ENCODE measurements around the gene LGALS1.
"Not testable (repeated sequence)": the region's sequence is repeated elsewhere in the genome, so short reads cannot be mapped to it uniquely, and the experiment has no call there.

The LGALS1 gene

GRCh38 chr22:37655252-37655563, 20.2 kb upstream of the LGALS1 start:
- TF ChIP-seq, protein P1, sequence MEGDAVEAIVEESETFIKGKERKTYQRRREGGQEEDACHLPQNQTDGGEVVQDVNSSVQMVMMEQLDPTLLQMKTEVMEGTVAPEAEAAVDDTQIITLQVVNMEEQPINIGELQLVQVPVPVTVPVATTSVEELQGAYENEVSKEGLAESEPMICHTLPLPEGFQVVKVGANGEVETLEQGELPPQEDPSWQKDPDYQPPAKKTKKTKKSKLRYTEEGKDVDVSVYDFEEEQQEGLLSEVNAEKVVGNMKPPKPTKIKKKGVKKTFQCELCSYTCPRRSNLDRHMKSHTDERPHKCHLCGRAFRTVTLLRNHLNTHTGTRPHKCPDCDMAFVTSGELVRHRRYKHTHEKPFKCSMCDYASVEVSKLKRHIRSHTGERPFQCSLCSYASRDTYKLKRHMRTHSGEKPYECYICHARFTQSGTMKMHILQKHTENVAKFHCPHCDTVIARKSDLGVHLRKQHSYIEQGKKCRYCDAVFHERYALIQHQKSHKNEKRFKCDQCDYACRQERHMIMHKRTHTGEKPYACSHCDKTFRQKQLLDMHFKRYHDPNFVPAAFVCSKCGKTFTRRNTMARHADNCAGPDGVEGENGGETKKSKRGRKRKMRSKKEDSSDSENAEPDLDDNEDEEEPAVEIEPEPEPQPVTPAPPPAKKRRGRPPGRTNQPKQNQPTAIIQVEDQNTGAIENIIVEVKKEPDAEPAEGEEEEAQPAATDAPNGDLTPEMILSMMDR (IDR thresholded peaks at IDR 0.05; ENCODE audit: borderline replicate concordance, extremely low read depth, low read length, poor library complexity, severe bottlenecking), result no peak
- no peak for TF ChIP-seq EZH2 (IDR thresholded peaks at IDR 0.05; ENCODE audit: borderline replicate concordance, low read depth, low read length, severe bottlenecking)
- H3K4me2 ChIP-seq (ENCODE audit: insufficient read depth, low read length), result no peak overlapping the region
- H3K9me3 ChIP-seq (ENCODE audit: insufficient read depth, low read length, severe bottlenecking), result no peaks in the 10 kb centered on the region
- H2AFZ ChIP-seq (ENCODE audit: low read depth, low read length), result no peak overlapping the region
- H3K79me2 ChIP-seq (ENCODE audit: insufficient read depth, low read length), result peaks cover 22% of the 10 kb centered on the region
- DNase-seq (no peak), ATAC-seq (ENCODE audit: insufficient read depth, low read depth) (no peak)
- H3K4me3 ChIP-seq (ENCODE audit: low read depth in 1 of 2, low read length in 2 of 2), result no peak overlapping the region
- H4K20me1 ChIP-seq (ENCODE audit: insufficient read depth, low read length), result peaks cover 12% of the 10 kb centered on the region
- H3K27ac ChIP-seq (ENCODE audit: low read length), result no peak overlapping the region
- no peak overlapping the region for H3K9ac ChIP-seq (ENCODE audit: low read depth, low read length)
- peaks cover 15% of the 10 kb centered on the region; the same call in 1 of the 2 replicates for H3K36me3 ChIP-seq (ENCODE audit: insufficient read depth, low read length)
- peaks cover 20% of the 10 kb centered on the region for H3K4me1 ChIP-seq (ENCODE audit: insufficient read depth, low read length)
- H3K27me3 ChIP-seq (ENCODE audit: insufficient read depth, low read length, poor library complexity), result no peaks in the 10 kb centered on the region

GRCh38 chr22:37656583-37656982, 18.9 kb upstream of the LGALS1 start:
- H2AFZ ChIP-seq (ENCODE audit: low read depth, low read length); H3K9ac ChIP-seq (ENCODE audit: low read depth, low read length); DNase-seq; ATAC-seq (ENCODE audit: insufficient read depth, low read depth); H3K4me2 ChIP-seq (ENCODE audit: insufficient read depth, low read length); H3K9me3 ChIP-seq (ENCODE audit: insufficient read depth, low read length, severe bottlenecking); H3K27ac ChIP-seq (ENCODE audit: low read length); H3K27me3 ChIP-seq (ENCODE audit: insufficient read depth, low read length, poor library complexity); H3K4me3 ChIP-seq (ENCODE audit: low read depth in 1 of 2, low read length in 2 of 2): not testable (repeated sequence)
- Histone ChIP-seq H3K79me2 (ENCODE audit: insufficient read depth, low read length) (peaks cover 36% of the 10 kb centered on the region), H4K20me1 (ENCODE audit: insufficient read depth, low read length) (peaks cover 26% of the 10 kb centered on the region), H3K4me1 (ENCODE audit: insufficient read depth, low read length) (peaks cover 34% of the 10 kb centered on the region), H3K36me3 (ENCODE audit: insufficient read depth, low read length) (peaks cover 23% of the 10 kb centered on the region)

- no peaks in the 10 kb centered on the region for H3K27me3 ChIP-seq (ENCODE audit: insufficient read depth, low read length, poor library complexity)
- H3K4me1 ChIP-seq (ENCODE audit: insufficient read depth, low read length), result peaks cover 42% of the 10 kb centered on the region
- peak overlapping the region; percentile 95 for H2AFZ ChIP-seq (ENCODE audit: low read depth, low read length)
- DNase-seq (no peak), ATAC-seq (ENCODE audit: insufficient read depth, low read depth) (no peak)
- no peaks in the 10 kb centered on the region for H3K9me3 ChIP-seq (ENCODE audit: insufficient read depth, low read length, severe bottlenecking)
- peak overlapping the region; percentile 93 for H3K27ac ChIP-seq (ENCODE audit: low read length)
- TF ChIP-seq EZH2 (IDR thresholded peaks at IDR 0.05; ENCODE audit: borderline replicate concordance, low read depth, low read length, severe bottlenecking), result no peak
- TF ChIP-seq, protein P1 (IDR thresholded peaks at IDR 0.05; ENCODE audit: borderline replicate concordance, extremely low read depth, low read length, poor library complexity, severe bottlenecking), result no peak
- H3K4me3 ChIP-seq (ENCODE audit: low read depth in 1 of 2, low read length in 2 of 2), result peak overlapping the region; percentile 30 to 99
- H3K4me2 ChIP-seq (ENCODE audit: insufficient read depth, low read length), result peak overlapping the region; percentile 87
- H3K36me3 ChIP-seq (ENCODE audit: insufficient read depth, low read length), result peaks cover 31% of the 10 kb centered on the region
- H4K20me1 ChIP-seq (ENCODE audit: insufficient read depth, low read length), result peaks cover 36% of the 10 kb centered on the region
- H3K9ac ChIP-seq (ENCODE audit: low read depth, low read length), result peak overlapping the region; percentile 92
- peaks cover 46% of the 10 kb centered on the region for H3K79me2 ChIP-seq (ENCODE audit: insufficient read depth, low read length)
Observed at GRCh38 chr22:37657590-37658132, 17.8 kb upstream of the LGALS1 start.

GRCh38 chr22:37658133-37659065, 17.0 kb upstream of the LGALS1 start, which contains the start of gene PDXP:
Gene PDXP, plus strand, starts transcription at chr22:37658723. Its CDS starts 60 bp downstream, at chr22:37658783.
- DNase-seq (peak; percentile 99), ATAC-seq (ENCODE audit: insufficient read depth, low read depth) (peak; percentile 98)
- Histone ChIP-seq H2AFZ (ENCODE audit: low read depth, low read length) (peak within 1 kb of the TSS; percentile 95), H3K9me3 (ENCODE audit: insufficient read depth, low read length, severe bottlenecking) (no peaks in the 10 kb centered on the region), H3K4me3 (ENCODE audit: low read depth in 1 of 2, low read length in 2 of 2) (peak within 1 kb of the TSS; percentile 57 to 99), H3K4me2 (ENCODE audit: insufficient read depth, low read length) (peak within 1 kb of the TSS; percentile 97), H3K79me2 (ENCODE audit: insufficient read depth, low read length) (peaks cover 53% of the 10 kb centered on the region), H3K27ac (ENCODE audit: low read length) (peak within 1 kb of the TSS; percentile 93), H3K36me3 (ENCODE audit: insufficient read depth, low read length) (peaks cover 33% of the 10 kb centered on the region), H3K9ac (ENCODE audit: low read depth, low read length) (peak within 1 kb of the TSS; percentile 92), H3K4me1 (ENCODE audit: insufficient read depth, low read length) (peaks cover 43% of the 10 kb centered on the region), H3K27me3 (ENCODE audit: insufficient read depth, low read length, poor library complexity) (no peaks in the 10 kb centered on the region), H4K20me1 (ENCODE audit: insufficient read depth, low read length) (peaks cover 39% of the 10 kb centered on the region)
- TF ChIP-seq, protein P1 (IDR thresholded peaks at IDR 0.05; ENCODE audit: borderline replicate concordance, extremely low read depth, low read length, poor library complexity, severe bottlenecking), result no peak
